HEK293T (cell line): ENCODE results near the gene UAP1L1.

Experiments used
- ARNT ChIP-seq: fragments of 450-650 bp; IDR thresholded peaks from 2 replicates; pipeline ENCODE4 v1.6.1; 2017; ENCODE audit warnings: mild to moderate bottlenecking
- BHLHE40 ChIP-seq: fragments of 450-650 bp; IDR thresholded peaks from 2 replicates; pipeline ENCODE4 v1.6.1; 2016; ENCODE audit warnings: mild to moderate bottlenecking, moderate library complexity, borderline replicate concordance
- CTBP1 ChIP-seq: fragments of 450-650 bp; IDR thresholded peaks from 2 replicates; pipeline ENCODE4 v1.6.1; 2016; ENCODE audit warnings: borderline replicate concordance
- ELF4 ChIP-seq: fragments of 450-650 bp; IDR thresholded peaks from 2 replicates; pipeline ENCODE4 v1.6.1; 2017; ENCODE audit warnings: antibody characterized with exemption
- FOXK2 ChIP-seq: fragments of 450-650 bp; IDR thresholded peaks from 2 replicates; pipeline ENCODE4 v1.6.1; 2016; ENCODE audit warnings: mild to moderate bottlenecking
- SP1 ChIP-seq: fragments of 450-650 bp; IDR thresholded peaks from 2 replicates; pipeline ENCODE4 v1.6.1; 2017
- TARDBP ChIP-seq: fragments of 450-650 bp; IDR thresholded peaks from 2 replicates; pipeline ENCODE4 v1.6.1; 2016
- ZNF384 ChIP-seq: fragments of 450-650 bp; IDR thresholded peaks from 2 replicates; pipeline ENCODE4 v1.6.1; 2016

GRCh38 chr9:137085920-137086530, 8.7 kb downstream of the UAP1L1 start:
- TF ChIP-seq SP1 (no peak), TARDBP (no peak), ZNF384 (no peak), ELF4 (no peak), BHLHE40 (no peak), CTBP1 (no peak), ARNT (no peak), FOXK2 (no peak)
